Transverse colon (tissue), 4 donors: ENCODE measurements around the gene EGFR. TPM values are rescaled to one million over a fixed set of nuclear protein-coding genes. Genes with fewer than 3 reads are reported as not detected.

ENCODE experiments used
- DNase-seq: peaks from one replicate; pipeline ENCODE4 v3.0.0-alpha.2; 2019
- H3K27ac ChIP-seq, 4 donors: fragments of 200-600 bp; sonication (generic); 2 replicates each; pipeline ENCODE4 v1.5.1; 2016 to 2018; ENCODE audit warnings: inconsistent platforms in 4 of 4
- H3K27me3 ChIP-seq: fragments of 200-600 bp; sonication (generic); 2 replicates; pipeline ENCODE4 v1.5.1; 2017; ENCODE audit warnings: inconsistent platforms
- H3K36me3 ChIP-seq, 4 donors: fragments of 200-600 bp; sonication (generic); 2 replicates each; pipeline ENCODE4 v1.5.1; 2017 to 2019; ENCODE audit warnings: inconsistent platforms in 4 of 4
- H3K4me1 ChIP-seq, 4 donors: fragments of 200-600 bp; sonication (generic); 2 replicates each; pipeline ENCODE4 v1.5.1; 2017 to 2020; ENCODE audit warnings: inconsistent platforms in 4 of 4
- H3K4me3 ChIP-seq, 4 donors: fragments of 200-600 bp; sonication (generic); 1 replicate in 1 of 4; 2 replicates in 3 of 4; pipeline versions ENCODE4 v1.5.1 to v1.6.1; 2017 to 2019; ENCODE audit warnings: inconsistent platforms in 4 of 4
- H3K9me3 ChIP-seq, 2 donors: fragments of 200-600 bp; sonication (generic); 2 replicates each; pipeline ENCODE4 v1.5.1; 2017 to 2019; ENCODE audit warnings: inconsistent platforms in 2 of 2
- EP300 ChIP-seq: sonication (generic); formaldehyde crosslinking; IDR thresholded peaks from one replicate; pipeline ENCODE4 v1.6.1; 2017; ENCODE audit warnings: antibody characterized with exemption, low read depth
- POLR2A ChIP-seq: fragments of 450-650 bp; IDR thresholded peaks from one replicate; pipeline ENCODE4 v1.6.1; 2016; ENCODE audit warnings: antibody characterized with exemption, mild to moderate bottlenecking, moderate library complexity
- POLR2AphosphoS5 ChIP-seq, 3 donors: sonication (generic); formaldehyde crosslinking; IDR thresholded peaks; one replicate each; pipeline ENCODE4 v1.6.1; 2016; ENCODE audit warnings: antibody characterized with exemption in 3 of 3
- WGBS, 2 donors: methylation state at CpG; one replicate each; pipeline ENCODE4 v1.1.5; 2018; ENCODE audit warnings: low coverage in 1 of 2; 5-methylcytosine and 5-hydroxymethylcytosine counted together
- in situ Hi-C, 4 donors: fragments of 200-750 bp; cut with MboI; loops; one replicate each; pipeline versions ENCODE4 v1.15.0 to v1.15.1; 2017; ENCODE audit warnings: low sequenced_read_pairs in 3 of 4, low pct_ligation_motif_present in 1 of 4, low pct_unique_long_range_greater_than_20kb in 1 of 4
- intact Hi-C: fragments of 100-400 bp; cut with DNase I; formaldehyde crosslinking; loops from one replicate; pipeline ENCODE4 v1.15.1; 2023; ENCODE audit warnings: low total_unique reads
- total RNA-seq, 4 donors: library from RNA; depleted of rRNA; stranded (reverse); fragments of >200 nt; gene quantifications; one replicate each; pipeline ENCODE4 v1.1.0, GENCODE V29; 2016
- TF ChIP-seq, protein P1 (sequence below), 5 experiments: fragments of 200-600 bp in 3 of 5; fragments of 450-650 bp in 2 of 5; sonication (generic) in 3 of 5; IDR thresholded peaks; 1 replicate in 2 of 5; 2 replicates in 3 of 5; pipeline ENCODE4 v1.5.1; 2016 to 2017; ENCODE audit warnings: antibody characterized with exemption in 5 of 5, inconsistent platforms in 3 of 5, mild to moderate bottlenecking in 2 of 5, moderate library complexity in 1 of 5

The EGFR gene
- total RNA-seq, 4 donors from 2014 or later: 40.0 to 85.7 (median 72.9) TPM

DNA sequence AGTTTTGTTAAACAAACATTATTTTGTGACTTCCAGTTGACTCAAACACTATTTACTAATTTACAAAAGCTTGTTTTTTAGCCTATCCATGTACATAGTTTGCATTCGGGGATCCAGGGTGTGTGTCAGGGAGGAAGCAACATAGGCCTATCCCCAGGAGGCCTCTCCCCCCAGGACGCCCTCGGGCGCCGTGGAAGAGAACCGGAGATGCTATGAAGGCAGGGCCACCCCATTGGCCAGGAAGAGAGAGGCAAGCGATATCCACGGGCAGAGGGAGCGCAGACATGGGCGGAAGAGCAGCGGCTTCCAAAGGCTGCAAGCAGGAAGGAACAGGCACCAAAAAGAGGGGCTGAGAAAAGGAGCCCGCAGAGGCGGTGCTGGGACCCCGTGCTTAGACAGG is 38.3 kb upstream of the EGFR start:
- in situ Hi-C loops: no loop called here
- 82 to 90% methylated on average over 7 to 14 of the region's 14 CpGs for WGBS, 2 donors
- Histone ChIP-seq H3K9me3 (no peaks in the 10 kb centered on the region), H3K4me3 (no peak overlapping the region), H3K27me3 (no peaks in the 10 kb centered on the region), H3K36me3 (no peaks in the 10 kb centered on the region), H3K27ac (no peak overlapping the region), H3K4me1 (no peaks in the 10 kb centered on the region)
- DNase-seq: no peak
- no peak for TF ChIP-seq POLR2A
- no peak for TF ChIP-seq EP300
- TF ChIP-seq POLR2AphosphoS5 (IDR thresholded peaks at IDR 0.05): no peak
- TF ChIP-seq, protein P1, sequence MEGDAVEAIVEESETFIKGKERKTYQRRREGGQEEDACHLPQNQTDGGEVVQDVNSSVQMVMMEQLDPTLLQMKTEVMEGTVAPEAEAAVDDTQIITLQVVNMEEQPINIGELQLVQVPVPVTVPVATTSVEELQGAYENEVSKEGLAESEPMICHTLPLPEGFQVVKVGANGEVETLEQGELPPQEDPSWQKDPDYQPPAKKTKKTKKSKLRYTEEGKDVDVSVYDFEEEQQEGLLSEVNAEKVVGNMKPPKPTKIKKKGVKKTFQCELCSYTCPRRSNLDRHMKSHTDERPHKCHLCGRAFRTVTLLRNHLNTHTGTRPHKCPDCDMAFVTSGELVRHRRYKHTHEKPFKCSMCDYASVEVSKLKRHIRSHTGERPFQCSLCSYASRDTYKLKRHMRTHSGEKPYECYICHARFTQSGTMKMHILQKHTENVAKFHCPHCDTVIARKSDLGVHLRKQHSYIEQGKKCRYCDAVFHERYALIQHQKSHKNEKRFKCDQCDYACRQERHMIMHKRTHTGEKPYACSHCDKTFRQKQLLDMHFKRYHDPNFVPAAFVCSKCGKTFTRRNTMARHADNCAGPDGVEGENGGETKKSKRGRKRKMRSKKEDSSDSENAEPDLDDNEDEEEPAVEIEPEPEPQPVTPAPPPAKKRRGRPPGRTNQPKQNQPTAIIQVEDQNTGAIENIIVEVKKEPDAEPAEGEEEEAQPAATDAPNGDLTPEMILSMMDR (IDR thresholded peaks at IDR 0.05): no peak
- intact Hi-C loops: no loop called here

- intact Hi-C loops: loop anchor here (1.0 kb wide), 1 partner anchor 20 kb away; no protein-coding TSS in a partner anchor
- no peaks in the 10 kb centered on the region for H3K4me1 ChIP-seq
- WGBS, 2 donors: 89 to 92% methylated on average over 4 to 11 of the region's 11 CpGs
- H3K36me3 ChIP-seq: no peaks in the 10 kb centered on the region
- in situ Hi-C loops: no loop called here
- no peak overlapping the region for H3K27ac ChIP-seq
- no peaks in the 10 kb centered on the region for H3K27me3 ChIP-seq
- no peak overlapping the region for H3K4me3 ChIP-seq
- DNase-seq: no peak
- TF ChIP-seq POLR2A (no peak), POLR2AphosphoS5 (IDR thresholded peaks at IDR 0.05) (no peak), EP300 (no peak)
- no peaks in the 10 kb centered on the region for H3K9me3 ChIP-seq
These were observed 36.9 kb upstream of the EGFR start for GRCh38 chr7:54981913-54982312.

- no peak for TF ChIP-seq EP300
- TF ChIP-seq, protein P1 (IDR thresholded peaks at IDR 0.05): no peak
- no peak for TF ChIP-seq POLR2A
- TF ChIP-seq POLR2AphosphoS5 (IDR thresholded peaks at IDR 0.05): no peak
- Histone ChIP-seq H3K27ac (no peak overlapping the region), H3K4me3 (no peak overlapping the region), H3K4me1 (peaks cover 0 to 8% (median 3%) of the 10 kb centered on the region in 4 donors), H3K9me3 (no peaks in the 10 kb centered on the region), H3K27me3 (no peaks in the 10 kb centered on the region), H3K36me3 (no peaks in the 10 kb centered on the region)
- intact Hi-C loops (no loop called here), in situ Hi-C loops (no loop called here)
- DNase-seq: no peak
- WGBS, 2 donors: 60 to 61% methylated on average over 3 to 7 of the region's 7 CpGs
These were observed 33.1 kb upstream of the EGFR start for GRCh38 chr7:54985426-54986330.

- TF ChIP-seq POLR2A: no peak
- TF ChIP-seq POLR2AphosphoS5 (IDR thresholded peaks at IDR 0.05): no peak
- TF ChIP-seq, protein P1 (IDR thresholded peaks at IDR 0.05): no peak
- TF ChIP-seq EP300: no peak
- no peak for DNase-seq
- Histone ChIP-seq H3K9me3 (no peaks in the 10 kb centered on the region), H3K36me3 (no peaks in the 10 kb centered on the region), H3K27ac (no peak overlapping the region), H3K4me1 (peaks cover 0 to 8% (median 3%) of the 10 kb centered on the region in 4 donors), H3K4me3 (no peak overlapping the region), H3K27me3 (no peaks in the 10 kb centered on the region)
- in situ Hi-C loops: no loop called here
- WGBS, 2 donors: 84 to 92% methylated on average over 4 of the region's 4 CpGs
- intact Hi-C loops: no loop called here
These were observed 32.1 kb upstream of the EGFR start for GRCh38 chr7:54986716-54987115.
